ENCODE data around the gene FOXE1.

FOXE1 gene

DNA sequence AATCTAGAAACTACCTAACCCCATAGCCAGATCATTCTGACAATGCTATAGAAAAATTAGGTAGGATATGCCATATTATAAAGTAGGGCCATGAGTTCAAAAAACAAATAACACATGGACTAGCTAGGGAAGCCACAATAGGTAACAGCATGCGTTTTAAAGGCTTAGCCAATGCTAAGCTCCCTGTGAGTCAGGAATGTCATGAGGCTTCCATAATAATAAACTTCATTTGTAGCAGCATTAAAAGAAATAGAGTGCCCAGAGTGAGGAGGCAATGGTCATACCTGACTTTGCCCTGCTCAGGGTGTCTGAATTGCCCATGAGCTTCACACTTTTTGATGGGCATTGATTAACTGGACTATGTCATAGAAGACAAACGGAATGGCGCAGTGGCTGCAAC lies 15.8 kb downstream of the FOXE1 start:
- no peak for DNase-seq

DNA sequence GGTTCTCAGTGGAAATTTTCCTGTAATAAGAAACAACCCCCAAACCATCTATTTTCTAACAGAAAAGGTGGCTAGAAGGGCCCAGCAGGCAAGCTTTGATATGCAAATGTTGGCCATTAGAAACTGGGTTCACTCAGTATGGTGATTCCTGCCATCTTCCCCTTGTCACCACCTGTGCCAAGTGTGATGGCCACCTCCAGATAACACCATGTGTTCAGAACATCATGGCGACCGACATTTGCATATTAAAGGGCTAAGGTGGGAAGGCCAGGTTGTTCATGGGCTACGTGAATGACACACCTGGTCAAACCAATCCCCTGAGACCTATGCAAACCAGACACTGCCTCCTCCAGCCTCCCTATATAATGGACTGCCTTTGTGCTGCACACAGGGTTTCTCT lies 20.4 kb downstream of the FOXE1 start:
- no peak for DNase-seq

DNA sequence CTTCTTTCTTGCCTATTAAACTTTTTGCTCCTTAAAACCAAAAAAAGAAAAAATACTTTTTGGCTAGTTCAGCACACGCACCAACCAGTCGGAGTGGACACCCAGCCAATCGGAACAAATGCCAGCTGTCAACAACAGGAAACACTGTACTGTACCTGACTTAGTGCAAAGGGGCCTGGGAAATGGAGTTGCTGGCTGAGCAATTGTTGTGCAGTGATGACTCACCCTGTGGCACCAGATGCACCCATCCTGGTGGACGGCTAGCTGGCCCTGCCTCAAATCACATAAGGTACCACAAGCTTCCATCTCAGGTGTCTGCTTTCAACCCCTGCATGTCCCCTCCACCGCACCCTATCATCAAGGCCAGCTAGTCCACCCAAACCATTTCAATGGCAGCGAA lies 20.9 kb downstream of the FOXE1 start:
- no peak for DNase-seq

DNA sequence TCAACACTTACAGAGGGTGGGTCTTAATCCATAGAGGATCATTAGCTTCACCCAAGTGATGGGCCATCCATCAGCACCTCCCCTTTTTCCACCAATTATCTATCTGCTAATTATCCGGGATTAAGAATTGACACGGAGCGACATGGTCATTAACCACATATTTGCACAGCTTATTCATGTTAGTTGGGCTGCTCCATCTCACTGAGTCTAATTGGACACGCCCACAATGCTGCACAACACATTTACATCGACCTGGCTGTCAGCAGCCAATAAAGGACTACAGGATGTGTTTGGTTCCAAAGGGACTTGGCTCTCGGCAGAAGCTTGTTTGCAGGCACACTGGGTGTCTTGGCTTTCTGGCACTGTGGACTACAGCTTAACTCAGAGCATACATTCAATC lies 21.6 kb downstream of the FOXE1 start:
- DNase-seq, result no peak

DNA sequence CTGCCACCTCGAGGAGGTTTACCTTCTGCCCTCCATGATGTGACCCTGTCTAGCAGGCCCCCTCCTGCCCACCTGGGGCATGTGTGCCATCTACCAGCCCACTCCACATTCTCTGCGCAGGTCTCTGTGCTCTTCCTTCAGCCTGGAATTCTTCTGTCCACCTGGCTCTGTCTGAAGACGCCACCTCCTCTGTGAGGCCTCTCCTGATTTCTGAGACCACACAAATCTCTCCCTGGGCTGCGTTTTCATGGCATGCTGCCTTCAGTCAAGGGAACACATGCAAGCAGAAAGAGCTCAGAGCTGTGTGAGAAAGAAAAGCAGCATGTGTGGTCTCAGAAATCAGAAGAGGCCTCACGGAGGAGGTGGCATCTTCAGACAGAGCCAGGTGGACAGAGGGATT lies 22.1 kb downstream of the FOXE1 start:
- no peak for DNase-seq

DNA sequence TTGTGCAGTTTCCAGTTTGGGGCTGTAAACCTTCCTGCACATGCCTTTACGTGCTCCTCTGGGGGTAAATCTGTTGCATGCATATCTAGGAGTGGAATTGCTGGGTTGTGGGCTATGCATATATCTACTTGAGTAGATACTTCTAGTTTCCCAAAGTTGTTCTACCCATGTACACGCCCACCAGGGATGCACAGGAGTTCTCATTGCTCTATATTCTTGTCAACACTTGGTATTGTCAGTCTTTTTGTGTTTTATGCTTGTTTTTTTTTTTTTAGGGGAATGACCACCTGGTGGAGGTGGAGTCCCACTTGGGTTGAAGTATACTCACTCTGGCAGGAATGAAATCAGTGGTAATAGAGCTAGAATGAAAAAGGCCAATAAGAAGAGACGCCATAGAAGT lies 23.0 kb downstream of the FOXE1 start:
- no peak for DNase-seq

DNA sequence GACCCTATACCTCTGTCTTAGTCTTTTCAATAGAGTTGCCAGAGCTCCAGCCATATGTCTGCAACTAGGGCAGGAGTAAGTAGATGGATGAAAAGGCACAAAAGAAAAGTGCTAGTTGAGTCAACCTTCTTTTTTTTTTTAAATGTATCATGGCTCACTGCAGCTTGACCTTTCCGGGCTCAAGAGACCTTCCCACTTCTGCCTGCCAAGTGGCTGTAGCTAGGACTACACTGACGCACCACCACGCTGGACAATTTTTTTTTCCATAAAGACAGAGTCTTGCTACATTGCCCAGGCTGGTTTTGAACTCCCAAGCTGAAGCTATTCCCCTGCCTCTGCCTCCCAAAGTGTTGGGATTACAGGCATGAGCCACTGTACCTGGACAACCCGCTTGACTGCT lies 27.3 kb downstream of the FOXE1 start:
- DNase-seq, result no peak

DNA sequence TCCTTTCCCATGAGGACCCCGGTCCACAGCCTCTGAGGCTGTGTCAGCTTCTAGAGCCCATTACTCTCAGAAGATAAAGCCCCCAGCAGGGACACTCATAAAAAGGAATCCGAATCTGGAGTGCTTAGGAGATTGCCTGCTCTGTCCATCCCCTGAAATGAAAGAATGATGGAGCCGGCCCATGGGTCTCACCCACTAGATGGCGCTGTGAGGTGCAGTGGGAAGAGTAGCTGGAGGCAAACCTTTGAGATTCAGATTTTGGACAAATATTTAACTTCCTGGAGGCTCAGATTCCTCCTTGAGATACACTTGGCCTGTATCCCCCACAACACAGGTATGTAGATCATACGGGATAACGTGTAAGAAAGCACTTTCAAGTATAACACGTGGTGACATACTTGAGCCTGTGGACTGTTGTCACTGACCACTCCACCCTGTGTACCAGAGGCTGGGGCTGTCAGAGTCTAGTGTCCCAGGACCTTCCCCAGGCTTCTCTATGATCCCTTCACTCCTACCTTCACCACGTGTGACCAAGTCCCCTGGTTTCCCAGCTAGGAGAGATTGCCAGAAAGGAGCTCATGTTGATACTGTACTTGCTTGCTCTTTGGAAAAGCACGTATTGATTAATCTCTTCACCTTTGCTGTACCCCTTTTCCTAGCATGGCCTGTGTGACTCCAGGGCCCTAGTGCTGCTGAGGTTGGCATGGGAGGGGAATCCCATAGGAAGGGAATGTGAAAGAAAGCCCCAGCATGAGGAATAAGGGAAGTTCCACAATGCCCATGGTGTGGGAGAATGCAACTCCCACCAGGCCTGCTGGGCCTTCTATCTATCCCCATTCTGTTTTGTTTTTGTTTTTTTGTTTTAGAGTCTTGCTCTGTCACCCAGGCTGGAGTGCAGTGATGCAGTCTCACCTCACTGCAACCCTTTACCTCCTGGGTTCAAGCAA lies 37.2 kb downstream of the FOXE1 start:
- no peak for DNase-seq

DNA sequence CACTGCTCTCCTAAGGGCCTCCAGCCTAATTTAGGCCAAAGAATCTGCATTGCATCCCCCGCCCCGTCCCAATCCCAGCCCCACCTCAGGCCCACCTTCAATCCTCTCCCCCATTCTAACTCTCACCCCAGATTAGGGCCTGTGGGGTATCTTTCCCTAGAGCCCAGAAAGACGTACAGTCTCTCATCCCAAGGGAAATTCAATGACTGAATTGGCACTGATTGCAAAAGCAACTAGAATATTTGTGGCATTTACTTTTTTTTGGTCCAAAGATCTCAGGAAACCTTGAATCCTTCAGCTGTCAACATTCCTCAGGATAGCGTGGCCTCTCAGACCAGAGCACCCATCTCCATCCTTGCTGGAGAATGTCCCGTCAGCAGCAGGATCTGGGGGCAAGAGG lies 38.7 kb downstream of the FOXE1 start:
- no peak for DNase-seq

DNA sequence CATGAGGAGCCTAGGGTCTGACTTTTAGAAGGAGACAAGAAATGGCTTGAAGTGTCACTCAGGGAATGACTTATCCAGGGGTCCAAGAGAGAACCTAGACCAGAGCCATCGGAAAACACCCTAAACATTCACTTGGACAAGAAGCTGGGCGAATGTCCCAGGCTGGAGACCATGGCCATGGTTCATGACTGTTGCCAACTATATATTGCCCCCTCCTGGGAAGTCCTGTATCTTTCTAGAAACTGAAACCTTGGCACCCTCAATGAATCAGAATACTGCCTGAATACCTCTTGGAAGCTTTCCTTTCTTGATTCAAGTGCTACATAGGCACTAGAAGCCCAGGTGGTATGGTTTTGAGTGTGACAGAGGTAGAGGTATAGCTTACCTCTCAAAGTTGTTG lies 39.4 kb downstream of the FOXE1 start:
- DNase-seq, result no peak

DNA sequence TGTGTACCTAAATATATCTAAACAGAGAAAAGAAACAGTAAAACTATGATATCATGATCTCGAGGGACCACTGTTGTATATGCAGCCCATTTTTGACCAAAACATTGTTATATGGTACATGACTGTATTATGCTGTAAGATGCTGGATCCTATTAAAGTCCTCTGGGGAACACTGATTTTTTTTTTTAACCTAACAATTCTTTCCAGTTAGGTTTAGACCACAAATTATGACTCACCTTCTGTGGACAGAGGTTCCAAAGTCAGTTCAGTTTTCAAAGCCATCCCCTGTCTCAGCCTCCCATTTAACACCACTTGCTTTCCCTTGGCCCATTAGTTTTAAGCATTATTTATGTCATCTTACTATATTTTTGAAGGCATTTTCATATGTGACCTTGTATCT lies 42.2 kb downstream of the FOXE1 start:
- no peak for DNase-seq

DNA sequence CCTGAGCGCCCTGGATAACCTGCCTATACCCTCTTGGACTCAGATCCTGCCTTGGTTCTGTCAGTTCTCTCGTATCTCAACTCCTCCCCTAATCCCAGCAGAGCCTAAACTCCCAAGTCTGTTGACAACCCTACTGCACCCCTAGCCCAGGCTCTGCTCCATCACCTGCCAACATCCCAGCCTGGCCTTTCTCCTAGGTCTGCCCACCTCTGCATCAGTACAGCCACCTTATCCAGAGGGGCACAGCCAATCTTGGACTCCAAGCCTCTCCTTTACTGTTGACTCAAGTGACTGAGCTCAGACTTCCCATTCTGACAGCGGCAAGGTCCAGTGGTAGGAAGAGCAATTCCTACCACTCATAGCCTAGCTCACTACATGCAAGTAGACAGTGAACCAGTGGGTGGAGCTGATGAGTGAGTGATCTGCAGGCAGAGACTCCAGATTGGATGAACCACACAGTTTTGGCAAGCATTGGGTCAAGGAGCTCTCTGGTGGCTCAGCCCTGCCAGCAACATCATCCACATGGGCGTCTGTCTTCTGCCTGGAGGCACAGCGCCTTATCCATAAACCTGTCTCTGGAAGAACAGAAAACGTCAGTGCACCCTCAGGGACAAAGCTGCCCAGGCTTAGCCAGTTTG lies 42.8 kb downstream of the FOXE1 start:
- DNase-seq, result no peak

DNA sequence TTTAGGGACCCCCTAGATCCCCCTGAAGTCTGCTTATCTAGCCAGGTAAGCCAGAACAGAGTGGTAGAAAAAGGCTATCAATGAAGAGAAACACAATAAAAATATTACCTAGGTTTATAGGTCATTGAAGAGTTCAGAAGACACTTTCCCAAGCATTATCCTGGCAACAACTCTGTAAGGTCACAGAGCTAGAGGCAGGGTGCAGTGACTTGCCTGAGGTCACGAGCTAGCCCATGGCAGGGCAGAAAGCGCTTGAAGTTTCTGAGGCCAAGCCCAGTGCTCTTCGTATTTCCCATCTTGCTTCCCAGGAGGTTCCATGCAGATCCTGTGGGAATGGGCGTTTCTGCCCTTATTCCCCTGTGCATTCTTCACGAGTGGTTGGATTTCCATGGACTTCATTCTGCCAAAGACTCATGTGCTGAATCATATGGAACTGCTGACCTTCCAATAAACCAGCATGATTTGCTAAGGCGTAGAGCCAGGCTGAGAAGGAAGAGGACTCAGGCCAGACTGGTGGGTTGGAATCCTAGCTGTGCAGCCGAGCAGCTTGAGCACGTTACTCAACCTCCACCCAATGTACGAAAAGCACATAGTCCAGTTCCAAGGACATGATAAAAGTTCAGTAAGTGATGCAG lies 47.2 kb downstream of the FOXE1 start:
- no peak for DNase-seq

DNA sequence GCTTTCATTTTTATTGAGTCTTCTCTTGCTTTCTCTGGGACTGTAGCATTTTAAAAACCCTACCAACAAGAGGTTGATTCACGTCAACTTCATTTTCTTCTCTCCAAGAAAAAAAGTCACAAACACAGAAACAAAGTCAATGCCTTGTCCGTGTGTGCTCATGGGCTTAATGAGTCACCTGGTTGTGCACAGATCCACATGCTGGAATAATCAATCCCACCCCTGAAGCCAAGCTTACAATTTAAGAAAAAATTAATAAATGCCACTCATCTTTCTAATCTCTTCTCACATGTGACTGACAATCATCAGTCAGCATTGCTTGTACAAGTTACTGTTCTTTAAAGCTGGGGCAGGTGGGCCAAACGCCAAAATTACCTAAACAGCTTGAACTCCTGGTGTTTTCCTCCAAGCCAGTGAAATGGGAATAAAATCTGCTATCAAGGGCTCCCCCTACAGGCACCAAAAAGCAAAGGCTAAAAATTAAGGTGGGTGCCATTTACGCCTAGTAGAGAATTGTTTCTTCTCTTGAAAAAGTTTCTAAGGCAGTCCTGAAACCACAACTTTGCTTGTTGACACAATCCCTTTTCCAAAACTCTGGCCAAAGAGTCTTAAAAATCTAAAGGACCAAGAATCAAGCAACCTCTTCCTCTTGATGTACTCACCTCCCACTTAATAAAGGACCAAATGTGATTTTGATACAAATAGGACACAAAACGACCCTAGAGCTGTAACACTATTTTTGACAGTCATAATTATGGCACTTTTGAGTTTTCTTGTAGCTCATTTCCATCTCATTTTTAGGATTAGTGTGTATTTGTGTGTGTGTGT lies 47.9 kb downstream of the FOXE1 start:
- no peak for DNase-seq

DNA sequence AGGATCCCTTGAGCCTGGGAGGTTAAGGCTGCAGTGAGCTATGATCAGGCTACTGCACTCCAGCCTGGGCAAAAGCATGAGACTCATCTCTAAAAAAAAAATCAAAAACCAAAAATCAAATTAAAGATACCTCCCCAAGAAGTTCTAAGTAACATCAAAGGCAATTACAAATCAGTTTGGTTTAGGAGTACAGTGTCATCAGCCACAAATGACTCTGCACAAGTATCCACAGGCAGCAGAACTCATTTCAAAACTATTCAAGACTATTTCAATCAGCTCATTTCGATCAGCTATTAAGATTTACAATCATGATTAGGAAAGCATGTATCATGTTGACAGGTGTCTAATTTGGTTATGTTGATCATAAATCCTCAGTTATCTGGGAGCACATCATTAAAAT lies 50.2 kb downstream of the FOXE1 start:
- DNase-seq, result no peak

DNA sequence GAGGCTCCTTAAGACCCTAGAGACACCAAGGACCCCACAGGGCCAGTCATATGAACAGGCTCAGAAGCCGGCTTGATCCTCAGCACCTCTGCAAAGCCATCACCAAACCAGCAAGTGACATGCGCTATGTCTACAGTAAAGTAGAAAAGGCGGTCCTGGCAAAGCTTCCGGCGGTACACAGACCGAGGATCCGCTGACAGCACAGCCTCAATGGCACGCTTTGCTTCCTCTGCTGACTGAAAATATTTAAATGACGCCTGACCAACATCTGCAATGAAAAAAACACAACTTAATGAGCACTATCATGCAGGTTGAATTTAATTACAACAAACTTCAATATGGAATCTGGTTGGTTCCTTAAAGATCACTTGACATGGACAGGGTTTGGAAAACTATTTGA lies 51.7 kb downstream of the FOXE1 start:
- no peak for DNase-seq

DNA sequence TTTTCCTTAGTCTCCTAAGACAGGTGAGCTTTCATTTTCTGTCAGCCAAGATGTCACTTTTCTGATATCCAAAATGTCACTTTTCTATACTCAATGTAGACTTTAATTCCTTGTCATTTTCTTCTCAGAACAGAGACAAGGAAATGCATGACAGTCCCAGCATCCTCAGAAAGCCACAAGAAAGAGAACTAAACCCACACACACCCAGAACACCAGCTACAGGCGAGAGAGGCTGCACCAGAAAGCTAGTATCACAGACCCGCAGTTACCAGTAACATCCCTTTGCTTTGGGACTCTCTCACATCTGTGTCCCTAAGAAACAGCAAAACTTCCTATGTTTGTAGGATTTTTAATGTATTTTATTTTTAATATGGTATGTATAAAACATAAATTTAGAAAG lies 52.2 kb downstream of the FOXE1 start:
- no peak for DNase-seq
